Endometrium (tissue), 2 donors: Measurements from ENCODE around the gene PDE8B.
"Not testable (repeated sequence)": the region's sequence is repeated elsewhere in the genome, so short reads cannot be mapped to it uniquely, and the experiment has no call there.

ENCODE experiments used
- FAIRE-seq: peaks from 2 replicates; lab custom pipeline; 2012; peaks lifted over from hg19 to GRCh38; lab: Jason Lieb, UNC
- donor health status: control.
- donor health status: control.

The PDE8B gene

GRCh38 chr5:77366717-77367500, 156.4 kb downstream of the PDE8B start:
- FAIRE-seq = no peak

- FAIRE-seq = no peak
These were observed 157.3 kb downstream of the PDE8B start for GRCh38 chr5:77367741-77368140.

GRCh38 chr5:77368367-77368766, 157.9 kb downstream of the PDE8B start:
- FAIRE-seq = no peak

- no peak for FAIRE-seq
These were observed 159.1 kb downstream of the PDE8B start for GRCh38 chr5:77369566-77369965.

GRCh38 chr5:77374686-77375085, 164.2 kb downstream of the PDE8B start:
- no peak for FAIRE-seq

- FAIRE-seq = no peak
These were observed 166.3 kb downstream of the PDE8B start for GRCh38 chr5:77376609-77377300.

- no peak for FAIRE-seq
These were observed 169.1 kb downstream of the PDE8B start for GRCh38 chr5:77379558-77380061.

GRCh38 chr5:77380636-77381035, 170.2 kb downstream of the PDE8B start:
- no peak for FAIRE-seq

- FAIRE-seq = not testable (repeated sequence)
These were observed 172.9 kb downstream of the PDE8B start for GRCh38 chr5:77383336-77383735.

- not testable (repeated sequence) for FAIRE-seq
These were observed 175.9 kb downstream of the PDE8B start for GRCh38 chr5:77386340-77386739.

- no peak for FAIRE-seq
These were observed 179.3 kb downstream of the PDE8B start for GRCh38 chr5:77389746-77390145.

GRCh38 chr5:77390221-77390620, 179.7 kb downstream of the PDE8B start:
- FAIRE-seq = no peak

GRCh38 chr5:77390795-77391194, 180.3 kb downstream of the PDE8B start:
- FAIRE-seq = no peak

- FAIRE-seq = no peak
These were observed 180.8 kb downstream of the PDE8B start for GRCh38 chr5:77391240-77391765.

GRCh38 chr5:77394064-77394715, 183.7 kb downstream of the PDE8B start:
- FAIRE-seq = no peak

- no peak for FAIRE-seq
These were observed 185.5 kb downstream of the PDE8B start for GRCh38 chr5:77396017-77396416.

GRCh38 chr5:77397686-77398292, 187.3 kb downstream of the PDE8B start:
- no peak for FAIRE-seq

- FAIRE-seq = no peak
These were observed 188.0 kb downstream of the PDE8B start for GRCh38 chr5:77398458-77398857.

- no peak for FAIRE-seq
These were observed 188.4 kb downstream of the PDE8B start for GRCh38 chr5:77398896-77399295.

GRCh38 chr5:77400645-77401044, 190.2 kb downstream of the PDE8B start:
- no peak for FAIRE-seq

- no peak for FAIRE-seq
These were observed 192.3 kb downstream of the PDE8B start for GRCh38 chr5:77402796-77403195.

- no peak for FAIRE-seq
These were observed 196.7 kb downstream of the PDE8B start for GRCh38 chr5:77407152-77407551.
